Measurements from ENCODE around the gene SNX25. TPM values are rescaled to one million over a fixed set of nuclear protein-coding genes. Genes with fewer than 3 reads are reported as not detected.

Gene SNX25
- total RNA-seq, 1 experiment from 2014 or later, result 17.2 TPM

DNA sequence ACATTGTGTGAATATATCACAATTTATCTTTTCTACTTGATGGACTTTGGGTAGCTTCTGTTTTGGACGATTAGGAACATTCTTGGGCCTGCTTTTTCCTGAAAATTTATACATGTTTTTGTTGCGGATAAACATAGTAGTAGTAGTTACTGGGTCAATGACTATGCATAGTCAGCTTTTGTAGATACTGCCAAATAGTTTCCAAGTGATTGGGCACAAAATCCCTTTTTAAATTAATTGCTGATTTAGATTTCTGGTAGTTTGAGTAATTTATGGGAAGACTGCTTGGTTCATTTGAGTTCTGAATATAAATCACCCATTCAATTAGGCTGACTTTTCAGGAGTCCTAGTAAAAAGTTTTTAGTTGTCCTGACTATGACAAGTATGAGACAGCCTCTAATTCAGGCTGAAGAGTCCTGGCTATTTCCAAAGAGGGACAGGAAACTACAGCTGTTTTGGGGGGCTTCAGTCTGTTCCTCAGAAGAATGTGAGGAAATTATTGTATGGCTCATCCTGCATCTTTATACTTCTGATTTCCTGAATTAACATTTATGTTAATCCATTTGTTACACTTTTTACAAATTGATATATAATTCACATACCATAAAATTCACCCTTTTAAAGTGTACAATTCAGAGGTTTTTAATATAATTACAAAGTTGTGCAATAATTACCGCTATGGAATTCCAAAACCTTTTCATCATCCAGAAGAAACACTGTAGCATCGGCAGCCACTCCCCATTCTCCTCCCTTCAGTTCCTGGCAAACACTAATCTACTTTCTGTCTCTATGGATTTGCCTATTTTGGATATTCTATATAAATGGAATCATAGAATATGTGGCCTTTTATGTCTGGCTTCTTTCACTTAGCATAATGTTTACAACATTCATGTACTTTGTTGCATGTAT lies 172.1 kb downstream of the SNX25 start:
- no peak overlapping the region for H3K4me3 ChIP-seq (ENCODE audit: insufficient read depth, low read depth, low read length)
- H3K27me3 ChIP-seq (ENCODE audit: control insufficient read depth, insufficient read depth, low read length), result no peaks in the 10 kb centered on the region
- no peaks in the 10 kb centered on the region for H3K36me3 ChIP-seq (replicated peaks; ENCODE audit: control insufficient read depth, insufficient read depth, low read length)
- DNase-seq, result no peak

- Histone ChIP-seq H3K36me3 (replicated peaks; ENCODE audit: control insufficient read depth, insufficient read depth, low read length) (no peaks in the 10 kb centered on the region), H3K27me3 (ENCODE audit: control insufficient read depth, insufficient read depth, low read length) (no peaks in the 10 kb centered on the region), H3K4me3 (ENCODE audit: insufficient read depth, low read depth, low read length) (no peak overlapping the region)
- DNase-seq, result no peak
Observed at GRCh38 chr4:185382754-185383153, 173.4 kb downstream of the SNX25 start.

DNA sequence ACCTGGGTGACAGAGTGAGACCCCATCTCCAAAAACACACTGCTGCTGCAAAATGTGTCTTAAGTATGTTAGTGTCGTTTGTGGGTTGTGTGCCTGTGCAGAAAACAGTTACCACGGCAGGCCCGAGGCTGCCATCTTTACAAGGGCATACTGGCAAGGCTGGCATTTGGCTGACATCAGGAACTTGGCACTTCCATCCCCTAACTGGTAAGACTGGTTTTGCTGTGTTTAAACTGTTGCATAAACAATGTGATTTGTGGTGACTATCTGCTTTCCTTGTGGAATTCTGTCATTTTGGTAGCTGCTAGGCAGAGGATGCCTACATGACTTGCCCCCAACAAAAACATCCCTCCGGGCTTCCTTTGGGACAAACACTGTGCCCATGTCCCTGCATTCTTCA lies 174.1 kb downstream of the SNX25 start:
- no peak overlapping the region for H3K4me3 ChIP-seq (ENCODE audit: insufficient read depth, low read depth, low read length)
- no peak for DNase-seq
- no peaks in the 10 kb centered on the region for H3K27me3 ChIP-seq (ENCODE audit: control insufficient read depth, insufficient read depth, low read length)
- H3K36me3 ChIP-seq (replicated peaks; ENCODE audit: control insufficient read depth, insufficient read depth, low read length), result no peaks in the 10 kb centered on the region

GRCh38 chr4:185384061-185384460 lies 174.7 kb downstream of the SNX25 start:
- no peaks in the 10 kb centered on the region for H3K36me3 ChIP-seq (replicated peaks; ENCODE audit: control insufficient read depth, insufficient read depth, low read length)
- no peak for DNase-seq
- H3K4me3 ChIP-seq (ENCODE audit: insufficient read depth, low read depth, low read length), result no peak overlapping the region
- no peaks in the 10 kb centered on the region for H3K27me3 ChIP-seq (ENCODE audit: control insufficient read depth, insufficient read depth, low read length)

- DNase-seq, result peak; percentile 27
- H3K27me3 ChIP-seq (ENCODE audit: control insufficient read depth, insufficient read depth, low read length), result no peaks in the 10 kb centered on the region
- no peak overlapping the region for H3K4me3 ChIP-seq (ENCODE audit: insufficient read depth, low read depth, low read length)
- H3K36me3 ChIP-seq (replicated peaks; ENCODE audit: control insufficient read depth, insufficient read depth, low read length), result no peaks in the 10 kb centered on the region
Observed at GRCh38 chr4:185384930-185385331, 175.5 kb downstream of the SNX25 start.

DNA sequence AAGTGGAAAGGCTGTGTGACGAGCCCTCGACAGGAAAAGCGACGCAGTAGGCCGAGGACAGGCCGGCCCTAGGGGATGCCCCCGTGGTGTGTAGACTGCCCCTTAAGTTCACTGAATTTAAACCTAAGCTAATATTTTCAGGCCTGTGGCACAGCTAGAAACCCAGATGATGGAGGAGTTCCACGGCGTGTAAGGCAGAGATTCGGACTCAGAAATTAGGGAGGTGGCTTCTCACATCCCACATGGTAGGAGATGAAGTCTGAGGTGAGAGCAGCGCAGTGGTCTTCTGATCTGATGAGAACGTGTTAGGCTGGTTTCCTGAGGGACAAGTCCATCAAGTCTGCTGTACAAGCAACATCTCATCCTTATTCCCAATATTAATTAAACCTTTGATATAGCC lies 178.6 kb downstream of the SNX25 start:
- DNase-seq, result no peak
- H3K36me3 ChIP-seq (replicated peaks; ENCODE audit: control insufficient read depth, insufficient read depth, low read length), result no peaks in the 10 kb centered on the region
- no peak overlapping the region for H3K4me3 ChIP-seq (ENCODE audit: insufficient read depth, low read depth, low read length)
- H3K27me3 ChIP-seq (ENCODE audit: control insufficient read depth, insufficient read depth, low read length), result no peaks in the 10 kb centered on the region

DNA sequence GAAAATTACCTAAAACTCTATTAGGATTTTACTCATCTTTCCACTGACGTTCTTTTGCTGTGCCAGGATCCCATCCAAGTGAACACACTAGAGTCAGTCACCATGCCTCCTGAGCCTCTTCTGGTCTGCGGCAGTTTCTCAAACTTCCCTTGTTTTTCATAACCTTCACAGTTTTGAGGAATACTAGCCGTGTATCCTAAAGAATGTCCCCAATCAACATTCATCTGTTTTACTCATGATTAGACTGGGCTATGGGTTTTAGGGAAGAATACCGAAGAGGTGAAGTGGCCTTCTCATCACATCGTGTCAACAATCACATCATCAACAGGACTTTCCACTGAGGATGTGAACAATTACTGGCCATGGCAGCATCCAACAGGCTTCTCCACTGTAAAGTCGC lies 181.5 kb downstream of the SNX25 start:
- Histone ChIP-seq H3K4me3 (ENCODE audit: insufficient read depth, low read depth, low read length) (no peak overlapping the region), H3K27me3 (ENCODE audit: control insufficient read depth, insufficient read depth, low read length) (peaks cover 7% of the 10 kb centered on the region; the same call in 1 of the 2 replicates), H3K36me3 (replicated peaks; ENCODE audit: control insufficient read depth, insufficient read depth, low read length) (no peaks in the 10 kb centered on the region)
- DNase-seq, result no peak

DNA sequence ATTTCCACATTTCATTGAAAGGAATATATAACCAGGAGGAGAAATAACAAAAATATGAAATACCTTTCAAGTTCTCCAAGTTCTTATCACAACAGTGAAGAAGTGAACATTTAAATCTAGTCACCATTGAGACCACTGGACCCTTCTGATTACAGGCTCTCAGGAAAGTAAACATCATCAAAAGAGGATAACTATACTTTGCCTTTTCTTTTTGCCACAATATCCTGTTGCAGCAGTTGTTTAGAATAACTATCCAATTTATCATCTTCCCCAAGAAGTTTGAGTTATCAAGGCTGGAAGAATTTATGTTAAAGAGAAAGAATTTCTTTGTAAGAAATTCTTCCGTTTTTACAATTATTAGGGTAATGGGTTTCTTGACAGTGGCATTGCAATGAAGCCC lies 182.8 kb downstream of the SNX25 start:
- Histone ChIP-seq H3K27me3 (ENCODE audit: control insufficient read depth, insufficient read depth, low read length) (peaks cover 9% of the 10 kb centered on the region; the same call in 1 of the 2 replicates), H3K36me3 (replicated peaks; ENCODE audit: control insufficient read depth, insufficient read depth, low read length) (no peaks in the 10 kb centered on the region), H3K4me3 (ENCODE audit: insufficient read depth, low read depth, low read length) (no peak overlapping the region)
- no peak for DNase-seq

GRCh38 chr4:185394568-185395237 lies 185.3 kb downstream of the SNX25 start:
- DNase-seq, result no peak
- Histone ChIP-seq H3K27me3 (ENCODE audit: control insufficient read depth, insufficient read depth, low read length) (peaks cover 9% of the 10 kb centered on the region; the same call in 1 of the 2 replicates), H3K4me3 (ENCODE audit: insufficient read depth, low read depth, low read length) (no peak overlapping the region)

DNA sequence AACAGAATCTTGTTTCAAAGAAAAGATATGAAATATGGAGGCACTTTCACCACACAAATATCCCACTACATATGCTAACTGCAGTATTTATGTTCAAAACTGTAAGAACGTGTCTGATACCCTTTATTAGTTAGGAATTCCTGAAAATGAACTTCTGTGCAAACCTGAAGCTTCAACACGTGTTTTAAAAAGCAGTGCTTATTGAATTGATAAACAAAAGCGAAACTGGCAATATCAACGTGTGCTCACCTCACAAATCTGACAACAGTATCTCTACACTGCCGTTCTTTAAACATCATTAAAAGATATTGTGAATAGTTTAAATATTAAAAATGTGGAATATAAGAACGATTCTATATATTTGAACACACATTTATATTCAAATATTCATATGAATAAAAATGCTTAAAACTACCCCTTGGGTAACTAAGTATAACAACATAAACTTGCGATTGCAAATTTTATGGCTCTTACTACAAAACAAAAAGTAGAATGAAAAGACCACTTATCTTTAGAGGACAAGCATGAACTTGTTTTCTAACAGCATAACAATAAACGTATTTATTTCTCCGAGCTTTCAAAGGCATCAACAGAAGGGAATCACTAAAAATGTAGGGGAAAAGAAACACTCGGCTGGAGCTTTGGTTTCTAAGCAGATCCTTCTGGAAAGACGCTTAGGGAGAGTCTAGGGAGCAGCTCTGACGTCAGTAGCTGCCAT lies 186.0 kb downstream of the SNX25 start, which contains the start of gene LRP2BP:
Gene LRP2BP (minus strand): TSS at position 687 of the 718 bp plus-strand sequence. CDS start 17,738 bp downstream, outside the sequence.
- peak within 1 kb of the TSS; percentile 70 for H3K4me3 ChIP-seq (ENCODE audit: insufficient read depth, low read depth, low read length)
- peaks cover 9% of the 10 kb centered on the region; the same call in 1 of the 2 replicates for H3K27me3 ChIP-seq (ENCODE audit: control insufficient read depth, insufficient read depth, low read length)
- H3K36me3 ChIP-seq (replicated peaks; ENCODE audit: control insufficient read depth, insufficient read depth, low read length), result no peaks in the 10 kb centered on the region
- DNase-seq, result no peak

More at GRCh38 chr4:185394568-185395237, 185.3 kb downstream of the SNX25 start:
- H3K36me3 ChIP-seq (replicated peaks; ENCODE audit: control insufficient read depth, insufficient read depth, low read length), result no peaks in the 10 kb centered on the region

DNA sequence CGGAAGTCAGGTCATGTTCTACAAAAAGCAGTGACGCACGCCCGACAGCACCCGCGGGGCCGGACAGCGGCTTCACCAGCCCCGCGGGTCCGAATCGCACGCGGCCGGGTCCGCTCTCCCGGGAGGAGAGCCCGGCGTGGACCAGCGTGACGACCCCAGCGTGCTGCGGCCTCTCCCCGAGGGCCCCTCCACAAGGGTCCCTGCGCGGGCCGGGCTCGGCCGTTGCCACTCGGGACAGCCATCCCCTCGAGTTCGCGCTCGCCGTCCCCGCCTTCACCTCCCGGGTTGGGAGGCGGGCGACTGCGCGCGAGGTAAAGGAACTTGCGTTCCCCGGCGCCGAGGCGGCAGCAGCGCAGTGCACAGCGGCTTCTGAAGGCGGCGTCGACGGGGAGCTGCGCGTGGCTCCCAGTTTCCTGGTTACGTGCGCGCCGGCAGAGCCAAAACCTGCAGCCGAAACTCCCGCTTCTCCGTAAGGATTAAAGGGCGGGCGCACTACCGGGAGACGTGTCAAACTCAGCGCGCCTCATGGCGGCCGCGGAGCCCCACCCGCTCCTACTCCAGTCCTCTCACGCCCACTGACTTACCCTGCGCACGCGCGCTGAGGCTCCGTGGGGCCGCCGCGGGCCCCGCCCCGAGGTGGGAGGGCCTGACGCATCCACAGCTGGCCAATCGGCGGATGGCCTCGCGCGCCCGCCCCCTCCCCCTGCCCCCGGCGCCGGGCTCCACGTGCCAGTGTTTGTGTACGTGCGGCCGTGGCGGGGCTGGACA lies 186.7 kb downstream of the SNX25 start:
- peak; percentile 98 for DNase-seq
- Histone ChIP-seq H3K27me3 (ENCODE audit: control insufficient read depth, insufficient read depth, low read length) (peaks cover 9% of the 10 kb centered on the region; the same call in 1 of the 2 replicates), H3K4me3 (ENCODE audit: insufficient read depth, low read depth, low read length) (peak overlapping the region; percentile 70), H3K36me3 (replicated peaks; ENCODE audit: control insufficient read depth, insufficient read depth, low read length) (no peaks in the 10 kb centered on the region)

DNA sequence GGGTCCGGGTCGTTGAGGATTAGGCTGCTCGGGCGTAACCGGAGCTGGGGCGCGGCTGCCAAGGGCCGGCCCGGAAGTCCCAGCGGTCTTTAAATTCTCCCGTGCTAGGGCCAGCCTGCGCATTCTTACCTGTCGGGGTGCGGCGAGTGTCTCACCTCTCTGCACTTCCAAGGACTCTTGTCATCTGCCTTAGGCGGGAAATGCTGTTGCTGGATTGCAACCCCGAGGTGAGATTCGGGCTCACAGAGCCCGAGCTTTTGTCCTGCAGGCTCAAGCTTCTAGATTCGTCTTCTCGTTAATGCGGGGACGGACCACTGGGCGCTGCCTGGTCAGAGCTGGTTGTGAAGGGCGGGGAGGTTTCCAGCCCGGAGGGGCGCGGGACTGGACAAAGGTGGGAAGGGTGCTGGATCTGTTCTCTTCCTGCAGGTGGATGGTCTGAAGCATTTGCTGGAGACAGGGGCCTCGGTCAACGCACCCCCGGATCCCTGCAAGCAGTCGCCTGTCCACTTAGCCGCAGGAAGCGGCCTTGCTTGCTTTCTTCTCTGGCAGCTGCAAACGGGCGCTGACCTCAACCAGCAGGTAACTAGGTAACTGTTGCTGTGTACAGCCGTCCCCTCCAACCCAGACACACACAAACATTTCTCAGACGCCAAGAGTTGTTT lies 187.5 kb downstream of the SNX25 start, which contains the start of gene ANKRD37:
Gene ANKRD37 (plus strand): TSS at position 118 of the 662 bp plus-strand sequence. CDS start 83 bp downstream, at position 201.
- peaks cover 9% of the 10 kb centered on the region; the same call in 1 of the 2 replicates for H3K27me3 ChIP-seq (ENCODE audit: control insufficient read depth, insufficient read depth, low read length)
- DNase-seq, result no peak
- H3K4me3 ChIP-seq (ENCODE audit: insufficient read depth, low read depth, low read length), result peak within 1 kb of the TSS; percentile 70
- H3K36me3 ChIP-seq (replicated peaks; ENCODE audit: control insufficient read depth, insufficient read depth, low read length), result peaks cover 2% of the 10 kb centered on the region; the same call in 1 of the 2 replicates

- Histone ChIP-seq H3K36me3 (replicated peaks; ENCODE audit: control insufficient read depth, insufficient read depth, low read length) (peaks cover 2% of the 10 kb centered on the region; the same call in 1 of the 2 replicates), H3K27me3 (ENCODE audit: control insufficient read depth, insufficient read depth, low read length) (peaks cover 9% of the 10 kb centered on the region; the same call in 1 of the 2 replicates), H3K4me3 (ENCODE audit: insufficient read depth, low read depth, low read length) (no peak overlapping the region)
- no peak for DNase-seq
Observed at GRCh38 chr4:185398618-185399017, 189.2 kb downstream of the SNX25 start.
